ENCODE measurements around the gene CTSA. TPM values are rescaled to one million over a fixed set of nuclear protein-coding genes. Genes with fewer than 3 reads are reported as not detected.

CTSA gene
- total and polyA plus RNA-seq, 2 of the 4 experiments (the other 2 are of a cell fraction): 19.0 to 312 TPM

DNA sequence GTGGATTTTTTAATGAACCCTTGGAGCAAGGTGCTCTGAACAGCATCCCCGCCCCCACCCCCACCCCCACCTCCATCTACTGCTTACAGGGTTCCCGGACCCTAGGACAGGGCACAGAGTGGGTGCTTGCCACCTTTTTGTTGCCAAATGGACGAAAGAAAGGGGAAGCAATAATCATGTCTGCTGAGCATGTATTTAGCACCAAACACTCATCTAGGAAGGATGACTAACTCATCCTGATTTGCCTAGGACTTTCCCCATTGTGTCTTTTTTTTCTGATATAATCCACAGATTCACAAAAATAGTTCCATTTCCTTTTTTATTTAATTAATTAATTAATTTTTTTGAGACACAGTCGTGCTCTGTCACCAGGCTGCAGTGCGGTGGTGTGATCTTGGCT is 22.0 kb downstream of the CTSA start:
- Histone ChIP-seq H2BK120ac (ENCODE audit: low read depth, low read length) (no peak overlapping the region), H3K27me3 (ENCODE audit: control insufficient read depth, insufficient read depth, low read length) (no peaks in the 10 kb centered on the region), H3K18ac (ENCODE audit: low read depth, low read length) (no peak overlapping the region), H3K79me1 (ENCODE audit: low read depth in 1 of 2, low read length in 2 of 2) (peaks cover 5 to 20% of the 10 kb centered on the region in 2 experiments; a peak in 3 of 4 replicates), H3K4ac (ENCODE audit: low read depth, low read length) (no peak overlapping the region), H2BK15ac (ENCODE audit: low read depth, low read length) (no peak overlapping the region; the same call in 2 of the 3 replicates), H2AK5ac (ENCODE audit: low read depth, low read length) (no peak overlapping the region), H4K91ac (ENCODE audit: insufficient read depth, low read depth, low read length) (no peak overlapping the region), H2BK20ac (ENCODE audit: low read depth, low read length) (no peak overlapping the region), H2AFZ (replicated peaks; ENCODE audit: low read length, poor library complexity) (no peak overlapping the region), H3K27ac (ENCODE audit: insufficient read depth, low read length) (no peak overlapping the region), H3K36me3 (ENCODE audit: control insufficient read depth, insufficient read depth, low read length) (peaks cover 10% of the 10 kb centered on the region; the same call in 1 of the 2 replicates), H3K4me3 (ENCODE audit: insufficient read depth, low read depth, low read length) (no peak overlapping the region), H3K4me2 (ENCODE audit: low read depth, low read length) (no peak overlapping the region), H2BK5ac (ENCODE audit: low read depth, low read length, poor library complexity, severe bottlenecking) (no peak overlapping the region), H2AK9ac (replicated peaks; ENCODE audit: low read depth, low read length, poor library complexity) (no peak overlapping the region), H4K5ac (ENCODE audit: low read depth, low read length) (no peak overlapping the region), H3K14ac (replicated peaks; ENCODE audit: low read depth, low read length) (no peak overlapping the region), H3K9ac (ENCODE audit: low read depth, low read length) (no peak overlapping the region), H3K23ac (ENCODE audit: low read depth, low read length) (no peak overlapping the region), H3K4me1 (ENCODE audit: control insufficient read depth, insufficient read depth, low read length) (peaks cover 17% of the 10 kb centered on the region), H4K8ac (ENCODE audit: low read depth in 2 of 2, low read length in 2 of 2) (no peak overlapping the region), H3K56ac (ENCODE audit: extremely low read depth, insufficient read depth, low read length) (no peak overlapping the region), H3K9me1 (ENCODE audit: insufficient read depth, low read length) (peaks cover 8% of the 10 kb centered on the region), H3K9me3 (ENCODE audit: control insufficient read depth, insufficient read depth, low read length) (no peaks in the 10 kb centered on the region), H4K20me1 (ENCODE audit: insufficient read depth, low read length) (no peaks in the 10 kb centered on the region)
- POLR2A ChIA-PET (ENCODE audit: unreplicated experiment): no interaction called here
- BruUV-seq (replicated peaks): no TSS peak
- in situ Hi-C loops (cut with MboI; ENCODE audit: low sequenced_read_pairs): loop anchor here (25.0 kb wide), 1 partner anchor 576 kb away; the partner anchor contains the start of gene SDC4
- DNase-seq (peak; percentile 39), ATAC-seq (ENCODE audit: low read depth) (no peak)
- intact Hi-C loops (cut with micrococcal nuclease): no loop called here
- TF ChIP-seq CEBPB (IDR thresholded peaks at IDR 0.05; ENCODE audit: low read depth, low read length) (no peak), FOS (IDR thresholded peaks at IDR 0.05; ENCODE audit: low read depth, low read length) (no peak), MAFK (IDR thresholded peaks at IDR 0.05; ENCODE audit: low read depth, low read length) (no peak), RCOR1 (IDR thresholded peaks at IDR 0.05; ENCODE audit: insufficient replicate concordance, low read length) (no peak), RAD21 (IDR thresholded peaks at IDR 0.05; ENCODE audit: low read length) (no peak), BHLHE40 (IDR thresholded peaks at IDR 0.05; ENCODE audit: low read depth, low read length) (no peak), RFX5 (IDR thresholded peaks at IDR 0.05; ENCODE audit: low read depth, low read length) (no peak), POLR2A (IDR thresholded peaks at IDR 0.05; ENCODE audit: low read depth, low read length) (no peak), NFE2L2 (IDR thresholded peaks at IDR 0.05; ENCODE audit: low read depth, low read length) (no peak), CHD1 (IDR thresholded peaks at IDR 0.05; ENCODE audit: low read depth, low read length) (no peak)
- TF ChIP-seq, protein P1, sequence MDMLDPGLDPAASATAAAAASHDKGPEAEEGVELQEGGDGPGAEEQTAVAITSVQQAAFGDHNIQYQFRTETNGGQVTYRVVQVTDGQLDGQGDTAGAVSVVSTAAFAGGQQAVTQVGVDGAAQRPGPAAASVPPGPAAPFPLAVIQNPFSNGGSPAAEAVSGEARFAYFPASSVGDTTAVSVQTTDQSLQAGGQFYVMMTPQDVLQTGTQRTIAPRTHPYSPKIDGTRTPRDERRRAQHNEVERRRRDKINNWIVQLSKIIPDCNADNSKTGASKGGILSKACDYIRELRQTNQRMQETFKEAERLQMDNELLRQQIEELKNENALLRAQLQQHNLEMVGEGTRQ (IDR thresholded peaks at IDR 0.05; ENCODE audit: low read depth, low read length): no peak
- TF ChIP-seq, protein P2, sequence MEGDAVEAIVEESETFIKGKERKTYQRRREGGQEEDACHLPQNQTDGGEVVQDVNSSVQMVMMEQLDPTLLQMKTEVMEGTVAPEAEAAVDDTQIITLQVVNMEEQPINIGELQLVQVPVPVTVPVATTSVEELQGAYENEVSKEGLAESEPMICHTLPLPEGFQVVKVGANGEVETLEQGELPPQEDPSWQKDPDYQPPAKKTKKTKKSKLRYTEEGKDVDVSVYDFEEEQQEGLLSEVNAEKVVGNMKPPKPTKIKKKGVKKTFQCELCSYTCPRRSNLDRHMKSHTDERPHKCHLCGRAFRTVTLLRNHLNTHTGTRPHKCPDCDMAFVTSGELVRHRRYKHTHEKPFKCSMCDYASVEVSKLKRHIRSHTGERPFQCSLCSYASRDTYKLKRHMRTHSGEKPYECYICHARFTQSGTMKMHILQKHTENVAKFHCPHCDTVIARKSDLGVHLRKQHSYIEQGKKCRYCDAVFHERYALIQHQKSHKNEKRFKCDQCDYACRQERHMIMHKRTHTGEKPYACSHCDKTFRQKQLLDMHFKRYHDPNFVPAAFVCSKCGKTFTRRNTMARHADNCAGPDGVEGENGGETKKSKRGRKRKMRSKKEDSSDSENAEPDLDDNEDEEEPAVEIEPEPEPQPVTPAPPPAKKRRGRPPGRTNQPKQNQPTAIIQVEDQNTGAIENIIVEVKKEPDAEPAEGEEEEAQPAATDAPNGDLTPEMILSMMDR (conservative IDR thresholded peaks at IDR 0.05; ENCODE audit: low read depth, low read length): no peak
- dilution Hi-C loops (cut with HindIII; ENCODE audit: low sequenced_read_pairs, unreplicated experiment): no loop called here
- WGBS, 2 experiments (ENCODE audit: extremely low coverage in 2 of 2, insufficient read length in 1 of 2): 60% methylated on average over 1 of the region's 5 CpGs; no CpG with 5 or more reads in 1 of the 2 experiments
- CTCF ChIA-PET: no interaction called here
